Naive thymus-derived CD4-positive, alpha-beta T cell (primary cell): ENCODE data around the gene KRT4. TPM values are rescaled to one million over a fixed set of nuclear protein-coding genes. Genes with fewer than 3 reads are reported as not detected.

ENCODE experiments used
- ATAC-seq: fragments of 150-1000 bp; cut with Tn5 transposase; 2 replicates; pipeline ENCODE4 v1.10.0; 2021; ENCODE audit warnings: mild to moderate bottlenecking, moderate library complexity
- CTCF ChIA-PET: fragments of 350-600 bp; sonication (Branson Sonifier 250); formaldehyde crosslinking; loops from one replicate; lab custom pipeline; 2021; ENCODE audit warnings: antibody characterized with exemption; lab: Charles Lee
- POLR2A ChIA-PET: fragments of 350-600 bp; sonication (Branson Sonifier 250); formaldehyde crosslinking; loops from one replicate; lab custom pipeline; 2021; ENCODE audit warnings: antibody characterized with exemption, inconsistent platforms; lab: Charles Lee
- DNase-seq, 9 donors: peaks; one replicate each; pipeline versions ENCODE4 v3.0.0 to v3.0.0-alpha.2; 2020 to 2022; ENCODE audit warnings: mixed read lengths in 1 of 9
- H3K27ac ChIP-seq: one replicate; pipeline ENCODE4 v1.7.0; 2013; ENCODE audit warnings: mild to moderate bottlenecking, low read depth, low read length, moderate library complexity
- H3K27me3 ChIP-seq, 2 donors: one replicate each; pipeline ENCODE4 v1.7.0; 2013; ENCODE audit warnings: low read length in 2 of 2, mild to moderate bottlenecking in 2 of 2, moderate library complexity in 2 of 2; ENCODE audit not compliant: control insufficient read depth in 2 of 2, insufficient read depth in 2 of 2
- H3K36me3 ChIP-seq, 3 experiments: 1 replicate in 2 of 3; 2 replicates in 1 of 3; pipeline ENCODE4 v1.7.0; 2013; ENCODE audit warnings: low read length in 3 of 3, mild to moderate bottlenecking in 3 of 3, moderate library complexity in 1 of 3; ENCODE audit not compliant: insufficient read depth in 3 of 3, control insufficient read depth in 2 of 3
- H3K4me1 ChIP-seq, 2 donors: one replicate each; pipeline ENCODE4 v1.7.0; 2013; ENCODE audit warnings: low read length in 2 of 2, mild to moderate bottlenecking in 2 of 2, moderate library complexity in 1 of 2; ENCODE audit not compliant: control insufficient read depth in 2 of 2, insufficient read depth in 2 of 2
- H3K4me3 ChIP-seq: 2 replicates; pipeline ENCODE4 v1.7.0; 2013; ENCODE audit warnings: mild to moderate bottlenecking, low read length
- H3K9me3 ChIP-seq, 3 experiments: 1 replicate in 2 of 3; 2 replicates in 1 of 3; pipeline ENCODE4 v1.7.0; 2013; ENCODE audit warnings: low read length in 3 of 3; ENCODE audit not compliant: control insufficient read depth in 2 of 3
- H3K27ac Mint-ChIP-seq, 9 donors: one replicate each; pipeline ENCODE4 v1.8.0; 2020 to 2022; ENCODE audit warnings: mixed read lengths in 9 of 9, mild to moderate bottlenecking in 8 of 9, moderate library complexity in 5 of 9, inconsistent platforms in 2 of 9
- H3K27me3 Mint-ChIP-seq, 5 donors: one replicate each; pipeline ENCODE4 v1.8.0; 2021 to 2022; ENCODE audit warnings: mixed read lengths in 5 of 5, mild to moderate bottlenecking in 1 of 5
- H3K36me3 Mint-ChIP-seq, 5 donors: one replicate each; pipeline ENCODE4 v1.8.0; 2020 to 2022; ENCODE audit warnings: mixed read lengths in 5 of 5, mild to moderate bottlenecking in 3 of 5, inconsistent platforms in 1 of 5
- H3K4me1 Mint-ChIP-seq, 7 donors: one replicate each; pipeline ENCODE4 v1.8.0; 2020 to 2022; ENCODE audit warnings: mixed read lengths in 7 of 7, mild to moderate bottlenecking in 3 of 7, inconsistent platforms in 1 of 7
- H3K4me3 Mint-ChIP-seq, 10 donors: one replicate each; pipeline ENCODE4 v1.8.0; 2020 to 2022; ENCODE audit warnings: mild to moderate bottlenecking in 10 of 10, mixed read lengths in 10 of 10, moderate library complexity in 6 of 10, inconsistent platforms in 2 of 10
- H3K9me3 Mint-ChIP-seq, 11 donors: one replicate each; pipeline ENCODE4 v1.8.0; 2020 to 2022; ENCODE audit warnings: mixed read lengths in 11 of 11, mild to moderate bottlenecking in 4 of 11, inconsistent platforms in 1 of 11, moderate library complexity in 1 of 11
- intact Hi-C, 2 donors: fragments of 100-400 bp; cut with micrococcal nuclease; formaldehyde crosslinking; loops; one replicate each; pipeline ENCODE4 v1.15.1; 2023
- polyA plus RNA-seq, 2 donors: library from polyadenylated mRNA; unstranded; fragments of 300-500 nt; fragmentation: Illumina TruSeq; gene quantifications; one replicate each; pipeline ENCODE4 v1.2.3, GENCODE V29; 2021
- total RNA-seq, 6 experiments: library from RNA in 5 of 6; stranded (reverse) in 5 of 6; gene quantifications; 1 replicate in 5 of 6; 2 replicates in 1 of 6; pipeline ENCODE4 v1.2.3 and lab custom pipeline; 2021 to 2026

Gene KRT4
- total and polyA plus RNA-seq, 7 experiments from 2014 or later: not detected

- Histone ChIP-seq H3K27me3 (no peaks in the 10 kb centered on the region), H3K36me3 (no peaks in the 10 kb centered on the region), H3K27ac (no peak overlapping the region), H3K4me3 (no peak overlapping the region), H3K9me3 (no peaks in the 10 kb centered on the region), H3K4me1 (no peaks in the 10 kb centered on the region)
- intact Hi-C loops: no loop called here
- no peak for ATAC-seq
- peaks cover 3 to 27% (median 7%) of the 10 kb centered on the region in 7 donors for H3K4me1 Mint-ChIP-seq
- no peaks in the 10 kb centered on the region for H3K36me3 Mint-ChIP-seq
- H3K9me3 Mint-ChIP-seq: peaks cover 0 to 2% (median 0%) of the 10 kb centered on the region in 11 donors
- ChIA-PET POLR2A (no interaction called here), CTCF (no interaction called here)
- peaks cover 0 to 5% (median 0%) of the 10 kb centered on the region in 5 donors for H3K27me3 Mint-ChIP-seq
- DNase-seq: no peak
- peak overlapping the region in 1 of 9 donors; percentile 31 for H3K27ac Mint-ChIP-seq
- no peak overlapping the region for H3K4me3 Mint-ChIP-seq
Observed at GRCh38 chr12:52823761-52824450, 10.0 kb upstream of the KRT4 start.

- no peaks in the 10 kb centered on the region for H3K36me3 Mint-ChIP-seq
- peak overlapping the region in 2 of 9 donors; percentile 6 to 36 for H3K27ac Mint-ChIP-seq
- DNase-seq (no peak), ATAC-seq (no peak)
- peaks cover 0 to 5% of the 10 kb centered on the region in 2 donors for H3K4me1 ChIP-seq
- H3K9me3 Mint-ChIP-seq: peaks cover 0 to 2% (median 0%) of the 10 kb centered on the region in 11 donors
- intact Hi-C loops: no loop called here
- H3K9me3 ChIP-seq: no peaks in the 10 kb centered on the region
- no peak overlapping the region for H3K4me3 ChIP-seq
- ChIA-PET POLR2A (no interaction called here), CTCF (interaction anchor here (1.6 kb wide), 1 partner anchor 237 kb away, joined by 3 read pairs; no protein-coding TSS in a partner anchor)
- no peak overlapping the region for H3K27ac ChIP-seq
- H3K4me3 Mint-ChIP-seq: no peak overlapping the region
- H3K27me3 Mint-ChIP-seq: peaks cover 0 to 5% (median 0%) of the 10 kb centered on the region in 5 donors
- H3K36me3 ChIP-seq: no peaks in the 10 kb centered on the region
- no peaks in the 10 kb centered on the region for H3K27me3 ChIP-seq
- H3K4me1 Mint-ChIP-seq: peaks cover 0 to 26% (median 7%) of the 10 kb centered on the region in 7 donors
Observed at GRCh38 chr12:52822771-52823510, 9.0 kb upstream of the KRT4 start.

DNA sequence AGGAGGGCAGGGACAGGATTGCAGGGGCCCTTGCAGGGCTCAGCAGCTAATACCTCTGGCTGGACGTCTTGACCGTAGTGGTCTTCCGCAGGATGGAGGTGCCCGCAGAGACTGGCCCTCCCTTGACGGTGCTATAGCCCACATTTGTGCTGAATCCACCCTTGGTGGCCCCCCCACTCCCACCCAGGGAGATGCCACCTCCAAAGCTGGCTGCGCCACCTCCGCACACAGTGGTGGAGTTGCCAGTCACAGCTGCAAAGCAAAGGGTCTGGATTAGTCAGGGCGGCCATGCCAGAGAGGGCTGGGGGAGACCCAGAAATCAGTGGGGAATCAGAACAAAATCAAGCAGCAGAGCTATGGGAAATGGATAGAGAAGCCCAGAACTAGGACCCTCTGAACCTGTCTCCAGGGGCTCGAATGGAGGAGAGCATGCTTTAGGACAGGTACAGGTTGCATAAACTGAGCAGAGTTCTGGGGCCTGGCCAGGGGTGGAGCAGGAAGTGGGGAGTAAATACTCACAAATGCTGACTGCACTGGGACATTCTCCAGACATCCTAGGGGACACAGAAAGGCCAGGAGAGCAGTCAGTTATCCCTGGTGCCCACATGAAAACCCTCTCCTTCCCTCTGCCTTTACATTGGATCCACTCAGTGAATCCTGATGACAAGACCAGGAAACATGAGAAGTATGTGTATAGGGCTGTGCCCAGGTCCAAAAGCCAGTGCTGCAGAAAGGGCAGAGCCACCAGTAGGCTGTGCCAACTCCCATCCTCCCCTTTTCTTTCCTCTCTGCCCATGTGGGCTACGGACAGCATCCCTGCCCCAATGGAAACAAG, 8.1 kb upstream of the KRT4 start:
- Mint-ChIP-seq H3K4me1 (peaks cover 6 to 35% (median 15%) of the 10 kb centered on the region in 7 donors), H3K36me3 (no peaks in the 10 kb centered on the region), H3K27me3 (peaks cover 0 to 5% (median 0%) of the 10 kb centered on the region in 5 donors), H3K27ac (peak overlapping the region in 1 of 9 donors; percentile 6), H3K4me3 (no peak overlapping the region), H3K9me3 (peaks cover 0 to 2% (median 0%) of the 10 kb centered on the region in 11 donors)
- CTCF ChIA-PET: interaction anchor here (1.6 kb wide), 1 partner anchor 236 kb away, joined by 3 read pairs; no protein-coding TSS in a partner anchor
- intact Hi-C loops: no loop called here
- H3K27me3 ChIP-seq: no peaks in the 10 kb centered on the region
- POLR2A ChIA-PET: no interaction called here
- H3K4me1 ChIP-seq: peaks cover 0 to 14% of the 10 kb centered on the region in 2 donors
- H3K27ac ChIP-seq: no peak overlapping the region
- no peaks in the 10 kb centered on the region for H3K36me3 ChIP-seq
- DNase-seq: no peak
- no peaks in the 10 kb centered on the region for H3K9me3 ChIP-seq
- no peak overlapping the region for H3K4me3 ChIP-seq
- no peak for ATAC-seq

DNA sequence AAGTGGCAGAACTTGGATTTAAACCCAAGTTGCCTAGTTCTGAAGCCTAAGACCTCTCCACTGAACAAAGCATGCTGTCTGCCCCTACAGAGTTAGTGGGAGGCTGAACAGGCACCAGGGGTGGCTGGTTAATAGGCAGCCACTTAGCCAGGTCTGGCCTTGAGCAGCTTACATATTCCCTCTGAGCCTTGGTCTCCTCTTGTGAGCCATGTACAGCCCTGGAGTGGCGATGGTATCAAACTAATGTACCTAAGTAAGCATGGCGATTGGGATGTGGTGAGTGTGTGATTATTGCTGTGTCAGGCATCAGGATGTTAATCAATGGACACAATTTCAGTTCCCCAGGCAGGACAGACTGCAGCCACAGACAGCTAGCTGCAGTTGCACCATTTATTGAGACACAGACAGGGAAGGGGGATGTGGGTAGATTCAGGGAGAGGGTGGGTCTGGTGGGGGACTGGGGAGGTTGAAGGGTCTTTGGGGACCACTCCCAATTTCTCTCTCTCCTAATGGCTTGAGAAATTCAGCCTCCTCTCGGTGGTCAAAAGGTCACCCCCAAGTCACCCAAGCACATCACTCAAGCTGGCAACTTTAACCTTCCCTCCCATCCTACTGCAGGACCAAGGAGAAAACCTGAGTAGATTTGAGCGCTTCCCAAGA, 7.3 kb upstream of the KRT4 start:
- ATAC-seq: no peak
- Mint-ChIP-seq H3K36me3 (no peaks in the 10 kb centered on the region), H3K4me3 (no peak overlapping the region), H3K4me1 (peaks cover 6 to 35% (median 15%) of the 10 kb centered on the region in 7 donors), H3K9me3 (peaks cover 0 to 2% (median 0%) of the 10 kb centered on the region in 11 donors), H3K27me3 (peaks cover 0 to 5% (median 0%) of the 10 kb centered on the region in 5 donors), H3K27ac (peak overlapping the region in 2 of 9 donors; percentile 42 to 70)
- Histone ChIP-seq H3K4me1 (peaks cover 0 to 14% of the 10 kb centered on the region in 2 donors), H3K9me3 (no peaks in the 10 kb centered on the region), H3K27me3 (no peaks in the 10 kb centered on the region), H3K4me3 (no peak overlapping the region), H3K27ac (no peak overlapping the region), H3K36me3 (no peaks in the 10 kb centered on the region)
- intact Hi-C loops: no loop called here
- ChIA-PET POLR2A (no interaction called here), CTCF (interaction anchor here (1.6 kb wide), 1 partner anchor 235 kb away, joined by 3 read pairs; no protein-coding TSS in a partner anchor)
- no peak for DNase-seq

- intact Hi-C loops: no loop called here
- Mint-ChIP-seq H3K9me3 (peaks cover 0 to 2% (median 0%) of the 10 kb centered on the region in 11 donors), H3K36me3 (no peaks in the 10 kb centered on the region), H3K4me3 (no peak overlapping the region), H3K4me1 (peaks cover 6 to 35% (median 15%) of the 10 kb centered on the region in 7 donors), H3K27me3 (peaks cover 0 to 5% (median 0%) of the 10 kb centered on the region in 5 donors), H3K27ac (no peak overlapping the region)
- no peaks in the 10 kb centered on the region for H3K9me3 ChIP-seq
- ChIA-PET POLR2A (no interaction called here), CTCF (interaction anchor here (0.6 kb wide), 1 partner anchor 769 kb away, joined by 3 read pairs; no protein-coding TSS in a partner anchor)
- H3K4me3 ChIP-seq: no peak overlapping the region
- no peak overlapping the region for H3K27ac ChIP-seq
- ATAC-seq (no peak), DNase-seq (no peak)
- H3K27me3 ChIP-seq: no peaks in the 10 kb centered on the region
- no peaks in the 10 kb centered on the region for H3K36me3 ChIP-seq
- H3K4me1 ChIP-seq: peaks cover 0 to 14% of the 10 kb centered on the region in 2 donors
Observed at GRCh38 chr12:52820521-52820920, 6.6 kb upstream of the KRT4 start.
